Activated B cell treated with CpG ODN at 0.5 μM for 24 hours (primary cell): ENCODE results near the gene CALR3. TPM values are rescaled to one million over a fixed set of nuclear protein-coding genes. Genes with fewer than 3 reads are reported as not detected.

Experiments
- ATAC-seq: fragments of 200-7000 bp; cut with Tn5 transposase; one replicate; pipeline ENCODE4 v1.10.0; 2021; ENCODE audit warnings: low read depth, mild to moderate bottlenecking, moderate library complexity
- CTCF ChIA-PET: fragments of 350-600 bp; sonication (Branson Sonifier 250); formaldehyde crosslinking; loops from one replicate; lab custom pipeline; 2021; ENCODE audit warnings: antibody characterized with exemption; lab: Charles Lee
- POLR2A ChIA-PET: fragments of 350-600 bp; sonication (Branson Sonifier 250); formaldehyde crosslinking; loops from one replicate; lab custom pipeline; 2021; ENCODE audit warnings: antibody characterized with exemption; lab: Charles Lee
- DNase-seq: peaks from one replicate; pipeline ENCODE4 v3.0.0; 2022
- H3K27ac Mint-ChIP-seq: one replicate; pipeline ENCODE4 v1.8.0; 2020; ENCODE audit warnings: mixed read lengths
- H3K27me3 Mint-ChIP-seq: one replicate; pipeline ENCODE4 v1.8.0; 2021; ENCODE audit warnings: mixed read lengths
- H3K36me3 Mint-ChIP-seq: one replicate; pipeline ENCODE4 v1.8.0; 2021; ENCODE audit warnings: low read depth, mixed read lengths
- H3K4me1 Mint-ChIP-seq: one replicate; pipeline ENCODE4 v1.8.0; 2021; ENCODE audit warnings: mixed read lengths
- H3K4me3 Mint-ChIP-seq: one replicate; pipeline ENCODE4 v1.8.0; 2020; ENCODE audit warnings: mild to moderate bottlenecking, mixed read lengths
- H3K9me3 Mint-ChIP-seq: one replicate; pipeline ENCODE4 v1.8.0; 2020; ENCODE audit warnings: mixed read lengths
- CTCF ChIP-seq: fragments of 200-600 bp; IDR thresholded peaks from one replicate; pipeline ENCODE4 v1.8.0; 2022; ENCODE audit warnings: antibody characterized with exemption, mild to moderate bottlenecking
- intact Hi-C: fragments of 100-400 bp; cut with micrococcal nuclease; formaldehyde crosslinking; loops from one replicate; pipeline ENCODE4 v1.15.1; 2024
- total RNA-seq: library from RNA; stranded (reverse); gene quantifications from 2 replicates; pipeline ENCODE4 v1.2.3, GENCODE V29; 2022

Gene CALR3
- total RNA-seq, 1 donor from 2014 or later = not detected

DNA sequence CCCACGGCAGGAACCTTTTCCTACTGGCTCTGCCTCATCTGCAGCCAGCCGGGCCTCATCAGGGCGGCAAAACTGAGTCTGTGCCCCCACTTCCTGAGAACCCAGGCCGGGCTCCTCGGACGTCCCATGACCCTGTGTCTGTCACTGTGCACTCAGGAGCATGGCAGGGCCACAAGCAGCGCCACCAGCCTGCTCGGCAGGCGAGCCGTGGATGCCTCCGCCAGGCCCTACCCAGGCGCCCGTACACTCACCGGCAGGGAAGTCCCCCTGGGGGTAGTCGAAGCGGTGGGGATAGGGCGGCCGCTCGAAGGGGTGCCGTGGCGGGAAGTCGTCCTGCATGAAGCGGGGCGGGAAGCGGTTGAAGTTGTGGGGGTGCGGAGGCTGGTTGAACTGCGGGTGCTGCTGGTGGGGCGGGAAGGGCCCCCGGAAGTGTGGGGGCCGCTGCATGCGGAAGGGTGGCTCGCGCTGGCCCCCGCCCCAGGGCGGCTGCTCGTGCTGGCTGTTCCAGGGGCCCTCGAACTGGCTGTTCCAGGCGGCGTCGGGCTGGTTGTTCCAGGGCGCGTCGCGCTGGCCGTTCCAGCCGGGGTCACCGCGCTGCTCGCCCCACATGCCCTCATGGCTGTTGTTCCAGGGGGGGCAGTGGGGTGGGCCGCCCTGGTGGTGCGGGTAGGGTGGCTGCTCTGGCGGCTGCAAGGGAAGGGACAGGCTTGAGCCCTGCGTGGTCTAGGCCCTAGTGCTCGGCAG lies 29.2 kb upstream of the CALR3 start:
- no peak for TF ChIP-seq CTCF
- Mint-ChIP-seq H3K9me3 (no peaks in the 10 kb centered on the region), H3K4me3 (no peak overlapping the region), H3K27ac (no peak overlapping the region), H3K4me1 (no peaks in the 10 kb centered on the region), H3K36me3 (peaks cover 85% of the 10 kb centered on the region), H3K27me3 (no peaks in the 10 kb centered on the region)
- CTCF ChIA-PET = no interaction called here
- intact Hi-C loops = no loop called here
- ATAC-seq (no peak), DNase-seq (no peak)
- POLR2A ChIA-PET = no interaction called here

- ChIA-PET POLR2A (no interaction called here), CTCF (no interaction called here)
- TF ChIP-seq CTCF = no peak
- no peaks in the 10 kb centered on the region for H3K4me1 Mint-ChIP-seq
- no peak overlapping the region for H3K4me3 Mint-ChIP-seq
- ATAC-seq = no peak
- no peaks in the 10 kb centered on the region for H3K9me3 Mint-ChIP-seq
- peaks cover 87% of the 10 kb centered on the region for H3K36me3 Mint-ChIP-seq
- no peaks in the 10 kb centered on the region for H3K27me3 Mint-ChIP-seq
- intact Hi-C loops = no loop called here
- H3K27ac Mint-ChIP-seq = no peak overlapping the region
- no peak for DNase-seq
Measured at GRCh38 chr19:16522559-16523377, 26.8 kb upstream of the CALR3 start.

GRCh38 chr19:16521715-16522289 lies 25.8 kb upstream of the CALR3 start:
- peaks cover 91% of the 10 kb centered on the region for H3K36me3 Mint-ChIP-seq
- no peak overlapping the region for H3K27ac Mint-ChIP-seq
- DNase-seq (no peak), ATAC-seq (no peak)
- ChIA-PET CTCF (no interaction called here), POLR2A (no interaction called here)
- TF ChIP-seq CTCF = no peak
- H3K9me3 Mint-ChIP-seq = no peaks in the 10 kb centered on the region
- H3K4me3 Mint-ChIP-seq = no peak overlapping the region
- no peaks in the 10 kb centered on the region for H3K27me3 Mint-ChIP-seq
- no peaks in the 10 kb centered on the region for H3K4me1 Mint-ChIP-seq
- intact Hi-C loops = no loop called here

DNA sequence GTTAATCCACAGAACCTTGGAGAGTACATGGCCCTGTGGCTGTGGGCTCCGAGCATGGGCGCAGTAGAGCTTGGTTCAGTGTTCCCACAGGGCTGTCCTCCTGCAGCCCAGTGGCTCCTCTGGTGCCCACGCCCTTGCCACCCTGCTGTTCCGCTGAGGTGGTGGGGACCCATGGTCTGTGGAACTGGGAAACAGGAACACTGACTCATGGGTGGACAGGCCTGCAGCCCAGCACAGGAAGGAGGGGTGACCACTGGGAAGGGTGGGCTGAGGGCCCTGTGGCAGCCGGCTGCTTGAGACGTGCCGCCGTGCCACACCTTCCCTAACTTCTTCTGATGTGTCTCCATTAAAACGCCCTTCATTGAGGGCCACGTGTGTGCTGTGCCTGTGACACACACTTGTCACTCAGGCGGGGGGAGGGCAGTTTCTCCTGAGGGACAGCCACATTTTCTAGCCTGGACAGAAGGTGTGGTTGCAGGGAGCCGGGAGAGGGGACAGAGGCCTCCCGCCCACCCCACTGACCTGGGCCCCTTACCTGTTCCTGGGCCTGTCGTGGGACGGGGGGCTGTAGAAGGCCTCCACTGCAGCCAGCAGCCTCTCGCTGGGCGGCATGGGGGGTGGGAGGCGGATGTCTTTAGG lies 25.1 kb upstream of the CALR3 start:
- ChIA-PET CTCF (no interaction called here), POLR2A (no interaction called here)
- ATAC-seq (no peak), DNase-seq (no peak)
- no peaks in the 10 kb centered on the region for H3K9me3 Mint-ChIP-seq
- H3K27ac Mint-ChIP-seq = no peak overlapping the region
- no peak overlapping the region for H3K4me3 Mint-ChIP-seq
- intact Hi-C loops = no loop called here
- no peaks in the 10 kb centered on the region for H3K27me3 Mint-ChIP-seq
- no peaks in the 10 kb centered on the region for H3K4me1 Mint-ChIP-seq
- TF ChIP-seq CTCF = no peak
- H3K36me3 Mint-ChIP-seq = peaks cover 90% of the 10 kb centered on the region
